HepG2 (cell line): Measurements from ENCODE around the gene SLC11A1. TPM values are rescaled to one million over a fixed set of nuclear protein-coding genes. Genes with fewer than 3 reads are reported as not detected.

Experiments
- BORCS8-MEF2B ChIP-seq: sonication (generic); formaldehyde crosslinking; IDR thresholded peaks from 2 replicates; pipeline ENCODE4 v1.8.0; 2022; ENCODE audit warnings: mild to moderate bottlenecking, missing genetic modification reagents
- HMGXB3 ChIP-seq: sonication (generic); formaldehyde crosslinking; IDR thresholded peaks from 2 replicates; pipeline ENCODE4 v1.4.0; 2020; ENCODE audit warnings: missing genetic modification reagents, borderline replicate concordance
- HNRNPL ChIP-seq: fragments of 200-400 bp; formaldehyde crosslinking; IDR thresholded peaks from 2 replicates; pipeline ENCODE4 v1.6.1; 2017; ENCODE audit warnings: mild to moderate bottlenecking, low read depth, low read length
- KDM5A ChIP-seq: fragments of 200-600 bp; sonication (generic); IDR thresholded peaks from 2 replicates; pipeline ENCODE4 v1.7.0; 2018; ENCODE audit warnings: antibody characterized with exemption, mild to moderate bottlenecking, low read length, borderline replicate concordance
- MBNL3 ChIP-seq: fragments of 250-450 bp; sonication (Bioruptor Pico); conservative IDR thresholded peaks from 2 replicates; pipeline ENCODE4 v1.8.0; 2022; ENCODE audit warnings: mild to moderate bottlenecking, inconsistent platforms
- MED8 ChIP-seq: sonication (generic); formaldehyde crosslinking; IDR thresholded peaks from 2 replicates; pipeline ENCODE4 v1.8.1; 2023; ENCODE audit warnings: mild to moderate bottlenecking, missing genetic modification reagents; ENCODE audit not compliant: insufficient replicate concordance
- NR1H2 ChIP-seq: sonication (generic); formaldehyde crosslinking; IDR thresholded peaks from 2 replicates; pipeline ENCODE4 v1.8.1; 2022; ENCODE audit warnings: low read depth, missing genetic modification reagents, borderline replicate concordance
- RAD21 ChIP-seq: fragments of 450-650 bp; formaldehyde crosslinking; IDR thresholded peaks from 2 replicates; pipeline ENCODE4 v1.5.0; 2020; ENCODE audit warnings: mild to moderate bottlenecking
- TP53 ChIP-seq: sonication (generic); formaldehyde crosslinking; conservative IDR thresholded peaks from 2 replicates; pipeline ENCODE4 v1.4.0; 2020; ENCODE audit warnings: missing genetic modification reagents
- U2AF1 ChIP-seq: fragments of 200-400 bp; formaldehyde crosslinking; optimal IDR thresholded peaks from 2 replicates; pipeline ENCODE3; 2017; ENCODE audit warnings: mild to moderate bottlenecking, low read depth, low read length
- ZNF512B ChIP-seq: sonication (generic); formaldehyde crosslinking; IDR thresholded peaks from 2 replicates; pipeline ENCODE4 v1.5.1; 2020; ENCODE audit warnings: missing genetic modification reagents, mild to moderate bottlenecking, borderline replicate concordance
- ZNF780A ChIP-seq: sonication (generic); formaldehyde crosslinking; IDR thresholded peaks from 2 replicates; pipeline ENCODE4 v1.8.0; 2022; ENCODE audit warnings: mild to moderate bottlenecking, missing genetic modification reagents, moderate library complexity
- ZXDC ChIP-seq: sonication (generic); formaldehyde crosslinking; IDR thresholded peaks from 2 replicates; pipeline ENCODE4 v1.5.0; 2020; ENCODE audit warnings: mild to moderate bottlenecking, missing genetic modification reagents
- polyA plus RNA-seq, 8 experiments: library from polyadenylated mRNA; depleted of rRNA in 3 of 8; stranded (reverse) in 7 of 8; unstranded in 1 of 8; fragments of >200 nt; fragmentation: Illumina TruSeq in 4 of 8; extraction: Trizol in 4 of 8; gene quantifications; 2 replicates each; pipeline versions ENCODE4 v1.2.1 to v1.2.3, GENCODE V29; 2011 to 2016; ENCODE audit warnings: low read depth in 4 of 8, missing spikeins in 1 of 8, mixed read lengths in 1 of 8; ENCODE audit not compliant: insufficient read depth in 1 of 8
- total RNA-seq, 5 experiments: library from RNA; depleted of rRNA; stranded (reverse); fragments of >200 nt; fragmentation: Illumina TruSeq; extraction: Trizol; gene quantifications; 2 replicates each; pipeline ENCODE4 v1.2.3, GENCODE V29; 2016; ENCODE audit warnings: low read depth in 1 of 5
- TF ChIP-seq, protein P1 (sequence below): sonication (generic); formaldehyde crosslinking; IDR thresholded peaks from 2 replicates; pipeline ENCODE4 v1.8.0; 2023; ENCODE audit warnings: mild to moderate bottlenecking, missing genetic modification reagents

Gene SLC11A1
- total and polyA plus RNA-seq, 2 of the 13 experiments (the other 11 are each of a cell fraction or from before 2014, with no cell fraction given): 0.33 to 2.3 TPM

GRCh38 chr2:218400167-218400929 lies 18.3 kb downstream of the SLC11A1 start (continued):
- TF ChIP-seq U2AF1: peak; percentile 6
- 0 out of 2 replicates have a peak, but pooled peaks have one; percentile 57 for TF ChIP-seq NR1H2 (CRISPR knock-in tag)
- TF ChIP-seq, protein P1, sequence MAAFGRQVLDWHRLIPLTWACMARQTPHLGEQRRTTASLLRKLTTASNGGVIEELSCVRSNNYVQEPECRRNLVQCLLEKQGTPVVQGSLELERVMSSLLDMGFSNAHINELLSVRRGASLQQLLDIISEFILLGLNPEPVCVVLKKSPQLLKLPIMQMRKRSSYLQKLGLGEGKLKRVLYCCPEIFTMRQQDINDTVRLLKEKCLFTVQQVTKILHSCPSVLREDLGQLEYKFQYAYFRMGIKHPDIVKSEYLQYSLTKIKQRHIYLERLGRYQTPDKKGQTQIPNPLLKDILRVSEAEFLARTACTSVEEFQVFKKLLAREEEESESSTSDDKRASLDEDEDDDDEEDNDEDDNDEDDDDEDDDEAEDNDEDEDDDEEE: peak; percentile 55; the same call in 1 of the 2 replicates
- no peak for TF ChIP-seq MBNL3 (CRISPR knock-in tag)
- TF ChIP-seq MED8: peak; percentile 68
- TF ChIP-seq HMGXB3 (CRISPR knock-in tag): 0 out of 2 replicates have a peak, but pooled peaks have one; percentile 14
- TF ChIP-seq ZNF780A (CRISPR knock-in tag): no peak
- peak; percentile 8; the same call in 1 of the 2 replicates for TF ChIP-seq RAD21 (CRISPR knock-in tag)
- TF ChIP-seq ZNF512B (CRISPR knock-in tag): peak; percentile 29
- TF ChIP-seq TP53: no peak
- peak; percentile 35; the same call in 1 of the 2 replicates for TF ChIP-seq KDM5A
- TF ChIP-seq BORCS8-MEF2B: peak; percentile 68
- TF ChIP-seq ZXDC (CRISPR knock-in tag): peak; percentile 78; the same call in 1 of the 2 replicates
- TF ChIP-seq HNRNPL: peak; percentile 93
